Panc1 (cell line): Measurements from ENCODE around the gene ALOX15B.

Experiments used
- CTCF ChIP-seq: fragments of 450-650 bp; IDR thresholded peaks from 2 replicates; pipeline ENCODE4 v1.5.1; 2017; ENCODE audit warnings: mild to moderate bottlenecking
- SIN3A ChIP-seq: IDR thresholded peaks from 2 replicates; pipeline ENCODE4 v1.6.1; 2012; ENCODE audit warnings: low read depth, mild to moderate bottlenecking, low read length, moderate library complexity, borderline replicate concordance; ENCODE audit not compliant: insufficient read depth

- TF ChIP-seq CTCF, result no peak
- TF ChIP-seq SIN3A, result no peak
These were observed 35.9 kb upstream of the ALOX15B start for GRCh38 chr17:8002721-8003593.
